Trophoblast cell (in vitro differentiated cells and primary cell): ENCODE data around the gene RET.

Source experiments
- DNase-seq, 2 donors: peaks; one replicate each; pipeline ENCODE4 v3.0.0-alpha.2; 2016
- H2AFZ ChIP-seq: 2 replicates; pipeline ENCODE4 v1.6.1; 2013; ENCODE audit warnings: low read length, moderate library complexity, mild to moderate bottlenecking; ENCODE audit not compliant: insufficient read depth, poor library complexity
- H2AK5ac ChIP-seq: 2 replicates; pipeline ENCODE4 v1.6.1; 2013; ENCODE audit warnings: mild to moderate bottlenecking, low read length
- H2BK120ac ChIP-seq: 2 replicates; pipeline ENCODE4 v1.6.1; 2013; ENCODE audit warnings: low read length, mild to moderate bottlenecking, moderate library complexity; ENCODE audit not compliant: insufficient read depth, poor library complexity
- H2BK12ac ChIP-seq: 2 replicates; pipeline ENCODE4 v1.6.1; 2013; ENCODE audit warnings: mild to moderate bottlenecking, low read length, moderate library complexity
- H2BK5ac ChIP-seq: 2 replicates; pipeline ENCODE4 v1.6.1; 2013; ENCODE audit warnings: low read length, low read depth, moderate library complexity, mild to moderate bottlenecking; ENCODE audit not compliant: poor library complexity
- H3K14ac ChIP-seq: 2 replicates; pipeline ENCODE4 v1.6.1; 2013; ENCODE audit warnings: mild to moderate bottlenecking, low read length
- H3K18ac ChIP-seq: 2 replicates; pipeline ENCODE4 v1.6.1; 2013; ENCODE audit warnings: mild to moderate bottlenecking, low read length
- H3K23ac ChIP-seq: 2 replicates; pipeline ENCODE4 v1.6.1; 2013; ENCODE audit warnings: low read length
- H3K27ac ChIP-seq: 2 replicates; pipeline ENCODE4 v1.5.1; 2013; ENCODE audit warnings: low read depth, mild to moderate bottlenecking, inconsistent platforms, low read length, moderate library complexity
- H3K27me3 ChIP-seq: 2 replicates; pipeline ENCODE4 v1.6.1; 2013; ENCODE audit warnings: inconsistent platforms, mild to moderate bottlenecking, low read length, moderate library complexity; ENCODE audit not compliant: insufficient read depth
- H3K36me3 ChIP-seq, 2 experiments: 1 replicate in 1 of 2; 2 replicates in 1 of 2; pipeline ENCODE4 v1.6.1; 2013; ENCODE audit warnings: low read length in 2 of 2, mild to moderate bottlenecking in 2 of 2, moderate library complexity in 1 of 2; ENCODE audit not compliant: insufficient read depth in 2 of 2, control insufficient read depth in 1 of 2
- H3K4ac ChIP-seq: 2 replicates; pipeline ENCODE4 v1.6.1; 2013; ENCODE audit warnings: low read depth, mild to moderate bottlenecking, low read length, moderate library complexity
- H3K4me1 ChIP-seq, 2 experiments: 1 replicate in 1 of 2; 2 replicates in 1 of 2; pipeline ENCODE4 v1.6.1; 2013; ENCODE audit warnings: low read length in 2 of 2, mild to moderate bottlenecking in 2 of 2, moderate library complexity in 1 of 2; ENCODE audit not compliant: insufficient read depth in 2 of 2, control insufficient read depth in 1 of 2
- H3K4me2 ChIP-seq: 2 replicates; pipeline ENCODE4 v1.6.1; 2013; ENCODE audit warnings: inconsistent platforms, mild to moderate bottlenecking, low read length, moderate library complexity
- H3K4me3 ChIP-seq: 2 replicates; pipeline ENCODE4 v1.5.1; 2013; ENCODE audit warnings: mild to moderate bottlenecking, low read depth, low read length, inconsistent platforms
- H3K79me1 ChIP-seq: one replicate; pipeline ENCODE4 v1.6.1; 2013; ENCODE audit warnings: low read length
- H3K79me2 ChIP-seq: 2 replicates; pipeline ENCODE4 v1.6.1; 2013; ENCODE audit warnings: low read length, mild to moderate bottlenecking; ENCODE audit not compliant: control insufficient read depth, insufficient read depth, poor library complexity
- H3K9ac ChIP-seq: 2 replicates; pipeline ENCODE4 v1.6.1; 2013; ENCODE audit warnings: mild to moderate bottlenecking, low read length
- H3K9me3 ChIP-seq: 2 replicates; pipeline ENCODE4 v1.6.1; 2013; ENCODE audit warnings: low read depth, mild to moderate bottlenecking, control low read depth, inconsistent platforms, low read length; ENCODE audit not compliant: insufficient read depth
- H4K12ac ChIP-seq: 2 replicates; pipeline ENCODE4 v1.6.1; 2013; ENCODE audit warnings: low read depth, mild to moderate bottlenecking, low read length, moderate library complexity
- H4K8ac ChIP-seq: 2 replicates; pipeline ENCODE4 v1.6.1; 2013; ENCODE audit warnings: low read depth, mild to moderate bottlenecking, low read length, moderate library complexity
- H4K91ac ChIP-seq: one replicate; pipeline ENCODE4 v1.6.1; 2013; ENCODE audit warnings: low read depth, mild to moderate bottlenecking, low read length, moderate library complexity
- WGBS: extraction: QIAGEN DNeasy Blood & Tissue Kit; methylation state at CpG from one replicate; pipeline ENCODE4 v1.1.7; 2013; ENCODE audit warnings: missing lambda C conversion rate; ENCODE audit not compliant: insufficient read length, insufficient coverage; ENCODE audit errors: extremely low coverage; 5-methylcytosine and 5-hydroxymethylcytosine counted together

The RET gene

DNA sequence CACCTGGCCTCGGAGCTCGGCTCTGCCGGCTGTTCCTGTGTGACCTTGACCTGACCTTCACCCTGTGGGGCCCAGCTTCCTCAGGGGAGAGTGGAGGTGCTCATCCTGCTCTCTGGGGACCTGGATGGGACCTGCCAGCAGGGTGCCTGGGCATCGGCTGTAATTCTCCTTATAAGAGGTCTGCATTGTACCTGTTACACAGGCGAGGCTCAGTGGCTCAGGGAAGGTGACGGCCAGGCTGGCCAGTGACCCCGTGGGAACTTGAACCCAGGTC is 29.0 kb downstream of the RET start:
- H3K4me1 ChIP-seq: peaks cover 16 to 26% of the 10 kb centered on the region in 2 experiments
- no peak overlapping the region for H3K4me2 ChIP-seq
- peaks cover under 1% of the 10 kb centered on the region for H3K79me1 ChIP-seq
- no peak overlapping the region for H2AFZ ChIP-seq
- H2BK5ac ChIP-seq: no peak overlapping the region
- H3K9me3 ChIP-seq: peaks cover 6% of the 10 kb centered on the region
- H2AK5ac ChIP-seq: no peak overlapping the region
- H3K36me3 ChIP-seq: no peaks in the 10 kb centered on the region
- H3K23ac ChIP-seq: no peak overlapping the region
- H3K79me2 ChIP-seq: no peaks in the 10 kb centered on the region
- peaks cover 8% of the 10 kb centered on the region for H3K27me3 ChIP-seq
- H2BK120ac ChIP-seq: no peak overlapping the region
- no peak overlapping the region for H3K18ac ChIP-seq
- H4K91ac ChIP-seq: no peak overlapping the region
- H3K4me3 ChIP-seq: no peak overlapping the region
- no peak overlapping the region for H3K9ac ChIP-seq
- no peak overlapping the region for H3K14ac ChIP-seq
- no peak for DNase-seq
- no CpG with 5 or more reads among the region's 7 CpGs for WGBS
- H4K8ac ChIP-seq: no peak overlapping the region
- no peak overlapping the region for H2BK12ac ChIP-seq
- H4K12ac ChIP-seq: no peak overlapping the region
- no peak overlapping the region for H3K27ac ChIP-seq
- H3K4ac ChIP-seq: no peak overlapping the region

DNA sequence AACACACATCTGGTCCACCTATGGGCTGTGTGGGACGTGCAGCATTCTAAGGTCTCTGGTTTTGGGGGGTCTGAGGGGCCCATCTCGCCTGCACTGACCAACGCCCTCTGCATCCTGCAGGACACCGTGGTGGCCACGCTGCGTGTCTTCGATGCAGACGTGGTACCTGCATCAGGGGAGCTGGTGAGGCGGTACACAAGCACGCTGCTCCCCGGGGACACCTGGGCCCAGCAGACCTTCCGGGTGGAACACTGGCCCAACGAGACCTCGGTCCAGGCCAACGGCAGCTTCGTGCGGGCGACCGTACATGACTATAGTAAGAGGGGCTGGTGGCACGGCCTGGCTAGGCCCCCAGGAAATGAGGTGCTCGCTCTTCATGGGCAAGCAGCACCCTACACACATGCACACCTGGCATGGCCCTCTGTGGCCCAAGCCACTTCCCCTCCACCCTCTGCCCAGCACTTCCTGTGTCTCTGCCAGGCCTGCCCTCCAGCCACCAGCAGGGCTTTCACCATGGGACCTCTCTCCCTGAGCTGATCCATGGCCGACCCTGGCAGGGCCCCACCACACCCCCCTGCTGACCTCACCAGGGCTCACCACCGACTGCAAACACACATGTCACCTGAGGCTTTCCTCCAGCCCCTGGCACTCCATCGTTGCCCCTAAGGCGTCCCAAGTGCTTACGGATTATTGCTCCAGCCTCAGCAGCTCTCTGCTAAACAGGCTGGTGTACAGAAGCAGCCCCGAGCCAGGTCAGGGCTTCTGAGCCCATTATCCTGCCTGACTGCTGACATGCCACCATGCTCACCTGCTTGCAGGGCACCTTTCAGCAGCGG is 29.6 kb downstream of the RET start:
- H2AFZ ChIP-seq: no peak overlapping the region
- WGBS: no CpG with 5 or more reads among the region's 28 CpGs
- no peak overlapping the region for H4K91ac ChIP-seq

DNA sequence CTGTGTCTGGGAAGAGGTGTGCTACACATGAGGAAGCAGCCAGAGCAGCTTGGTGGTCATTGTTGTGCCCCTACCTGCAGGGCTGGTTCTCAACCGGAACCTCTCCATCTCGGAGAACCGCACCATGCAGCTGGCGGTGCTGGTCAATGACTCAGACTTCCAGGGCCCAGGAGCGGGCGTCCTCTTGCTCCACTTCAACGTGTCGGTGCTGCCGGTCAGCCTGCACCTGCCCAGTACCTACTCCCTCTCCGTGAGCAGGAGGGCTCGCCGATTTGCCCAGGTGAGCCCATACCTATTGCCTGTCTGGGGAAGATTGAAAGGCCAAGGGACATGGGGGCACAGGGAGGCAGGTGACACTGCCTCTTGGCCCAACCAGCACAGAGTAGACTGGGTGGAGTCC is 32.1 kb downstream of the RET start:
- H3K23ac ChIP-seq: no peak overlapping the region
- H3K27ac ChIP-seq: no peak overlapping the region
- no peak overlapping the region for H3K14ac ChIP-seq
- H3K79me2 ChIP-seq: no peaks in the 10 kb centered on the region
- no peak overlapping the region for H3K18ac ChIP-seq
- WGBS: no CpG with 5 or more reads among the region's 12 CpGs
- peaks cover 6% of the 10 kb centered on the region for H3K9me3 ChIP-seq
- no peak overlapping the region for H2BK5ac ChIP-seq
- H2AK5ac ChIP-seq: no peak overlapping the region
- DNase-seq: peak; percentile 59 to 66
- no peak overlapping the region for H2BK120ac ChIP-seq
- no peak overlapping the region for H3K4me3 ChIP-seq
- no peak overlapping the region for H3K4me2 ChIP-seq
- peaks cover 16 to 29% of the 10 kb centered on the region in 2 experiments for H3K4me1 ChIP-seq
- H3K79me1 ChIP-seq: peaks cover 4% of the 10 kb centered on the region
- no peak overlapping the region for H4K91ac ChIP-seq
- no peak overlapping the region for H3K4ac ChIP-seq
- H2BK12ac ChIP-seq: no peak overlapping the region
- peaks cover 8% of the 10 kb centered on the region for H3K27me3 ChIP-seq
- no peaks in the 10 kb centered on the region for H3K36me3 ChIP-seq
- H4K12ac ChIP-seq: no peak overlapping the region
- no peak overlapping the region for H4K8ac ChIP-seq
- H3K9ac ChIP-seq: no peak overlapping the region
- no peak overlapping the region for H2AFZ ChIP-seq

More for the DNA sequence above, 29.6 kb downstream of the RET start:
- peaks cover 6% of the 10 kb centered on the region for H3K9me3 ChIP-seq
- H3K18ac ChIP-seq: no peak overlapping the region
- H2BK5ac ChIP-seq: no peak overlapping the region
- H4K8ac ChIP-seq: no peak overlapping the region
- no peak overlapping the region for H3K4me2 ChIP-seq
- no peak overlapping the region for H3K23ac ChIP-seq
- H3K4me3 ChIP-seq: peak overlapping the region; percentile 17
- no peaks in the 10 kb centered on the region for H3K79me2 ChIP-seq
- no peak overlapping the region for H2AK5ac ChIP-seq
- peaks cover 4% of the 10 kb centered on the region for H3K79me1 ChIP-seq
- no peaks in the 10 kb centered on the region for H3K36me3 ChIP-seq
- H3K4me1 ChIP-seq: peaks cover 16 to 29% of the 10 kb centered on the region in 2 experiments
- H3K14ac ChIP-seq: no peak overlapping the region
- no peak overlapping the region for H3K27ac ChIP-seq
- H3K27me3 ChIP-seq: peaks cover 8% of the 10 kb centered on the region
- H3K4ac ChIP-seq: no peak overlapping the region
- no peak overlapping the region for H3K9ac ChIP-seq
- H2BK12ac ChIP-seq: no peak overlapping the region
- H2BK120ac ChIP-seq: no peak overlapping the region
- DNase-seq: no peak
- no peak overlapping the region for H4K12ac ChIP-seq

GRCh38 chr10:43109671-43110249 is 32.9 kb downstream of the RET start:
- DNase-seq: no peak
- Histone ChIP-seq H4K12ac (no peak overlapping the region), H3K27ac (no peak overlapping the region), H2AFZ (no peak overlapping the region), H2BK120ac (no peak overlapping the region), H3K4me1 (peaks cover 13 to 26% of the 10 kb centered on the region in 2 experiments), H4K91ac (peak overlapping the region; percentile 44), H3K4ac (no peak overlapping the region), H2BK12ac (peak overlapping the region; percentile 28), H3K23ac (no peak overlapping the region), H3K79me1 (peaks cover 4% of the 10 kb centered on the region), H3K4me2 (no peak overlapping the region), H3K27me3 (peaks cover 5% of the 10 kb centered on the region), H3K14ac (no peak overlapping the region), H4K8ac (no peak overlapping the region), H3K9me3 (peaks cover 2% of the 10 kb centered on the region), H3K36me3 (no peaks in the 10 kb centered on the region), H3K4me3 (no peak overlapping the region), H2BK5ac (no peak overlapping the region), H2AK5ac (no peak overlapping the region), H3K79me2 (no peaks in the 10 kb centered on the region), H3K18ac (no peak overlapping the region), H3K9ac (no peak overlapping the region)
- WGBS: no CpG with 5 or more reads among the region's 20 CpGs
